HG03097 (cell line): ENCODE measurements around the gene TRANK1.
"Not testable (repeated sequence)": the region's sequence is repeated elsewhere in the genome, so short reads cannot be mapped to it uniquely, and the experiment has no call there.

Experiments
- ATAC-seq: cut with Tn5 transposase; IDR thresholded peaks from one replicate; pipeline ENCODE4 v1.9.1; 2021; ENCODE audit not compliant: unreplicated experiment, low FRiP score

TRANK1 gene

DNA sequence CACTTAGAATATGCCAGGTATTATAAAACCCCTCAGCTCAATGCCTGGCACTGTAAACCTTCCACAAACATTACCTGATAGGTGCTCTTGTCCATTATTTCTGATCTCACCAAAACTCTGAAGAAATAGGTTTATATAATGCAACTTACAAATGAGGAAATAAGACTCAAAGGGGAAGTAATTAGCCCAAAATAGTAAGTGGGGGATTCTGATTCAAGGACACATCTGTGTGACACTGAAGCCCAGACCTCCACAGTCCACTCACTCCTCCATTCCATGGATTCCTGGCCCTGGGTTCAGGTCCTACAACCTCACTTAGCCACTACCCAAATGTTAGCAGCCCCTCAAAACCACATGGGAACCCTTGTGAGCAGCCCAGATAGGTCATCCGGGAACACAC, 49.9 kb downstream of the TRANK1 start:
- ATAC-seq = no peak

DNA sequence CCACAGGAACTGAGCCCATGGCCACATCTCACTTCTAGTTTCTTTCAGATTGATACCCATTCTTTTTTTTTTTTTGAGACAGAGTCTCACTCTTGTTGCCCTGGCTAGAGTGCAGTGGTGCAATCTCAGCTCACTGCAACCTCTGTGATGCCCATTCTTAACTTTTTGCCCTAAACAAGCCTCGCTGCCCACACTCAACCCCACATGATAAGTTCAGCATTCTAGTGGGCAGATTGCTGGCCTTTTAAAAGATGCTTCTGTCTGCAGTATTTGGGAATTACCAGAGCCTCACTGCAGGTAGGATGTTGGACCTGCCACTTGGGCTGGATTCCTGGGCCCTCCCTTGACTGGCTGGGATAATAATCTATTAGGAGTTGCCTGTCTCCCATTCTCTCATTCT, 51.0 kb downstream of the TRANK1 start:
- ATAC-seq = no peak

DNA sequence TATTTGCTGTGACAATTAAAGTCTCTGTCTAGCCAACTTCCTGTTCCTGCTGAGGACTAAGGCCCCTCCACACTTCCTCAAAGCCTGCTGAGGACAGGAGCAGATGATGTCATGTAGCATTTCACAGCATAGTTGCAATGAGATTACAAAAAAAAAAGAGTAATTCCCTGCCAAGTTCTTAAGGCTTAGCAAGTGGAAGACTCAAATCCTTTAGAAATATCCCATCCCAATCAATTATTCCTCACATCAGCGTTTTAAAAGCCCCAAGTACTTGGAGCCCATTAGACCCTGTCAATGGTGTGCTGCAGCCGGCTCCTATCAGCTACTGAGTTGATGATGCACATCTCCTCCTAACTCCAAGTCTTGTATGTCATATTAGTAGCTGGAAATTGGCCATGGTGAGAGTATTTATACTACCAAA, 51.7 kb downstream of the TRANK1 start:
- ATAC-seq = no peak

DNA sequence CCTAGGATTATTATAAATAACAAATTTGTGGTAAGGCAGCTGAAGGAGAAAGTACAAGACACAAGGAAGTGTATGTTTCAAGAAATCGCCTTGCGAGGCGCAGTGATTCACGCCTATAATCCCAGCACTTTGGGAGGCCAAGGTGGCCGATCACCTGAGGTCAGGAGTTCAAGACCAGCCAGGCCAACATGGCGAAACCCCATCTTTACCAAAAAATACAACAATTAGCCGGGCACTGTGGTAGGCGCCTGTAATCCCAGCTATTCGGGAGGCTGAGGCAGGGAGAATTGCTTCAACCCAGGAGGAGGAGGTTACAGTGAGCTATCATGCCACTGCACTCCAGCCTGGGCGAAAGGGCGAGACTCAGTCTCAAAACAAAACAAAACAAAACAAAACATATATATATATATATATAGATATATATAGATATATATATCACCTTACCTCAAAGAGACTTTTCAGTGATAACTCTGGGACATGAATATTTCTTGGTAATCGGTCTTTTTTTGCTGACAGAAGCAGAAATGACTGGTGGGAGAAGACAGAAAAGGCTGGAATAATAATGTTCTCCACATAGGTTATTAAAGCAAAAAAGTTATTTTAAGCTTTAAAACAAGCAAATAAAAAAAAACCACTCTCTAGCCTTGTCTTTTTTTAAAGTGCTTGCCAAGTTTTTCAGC, 52.3 kb downstream of the TRANK1 start:
- ATAC-seq = no peak

DNA sequence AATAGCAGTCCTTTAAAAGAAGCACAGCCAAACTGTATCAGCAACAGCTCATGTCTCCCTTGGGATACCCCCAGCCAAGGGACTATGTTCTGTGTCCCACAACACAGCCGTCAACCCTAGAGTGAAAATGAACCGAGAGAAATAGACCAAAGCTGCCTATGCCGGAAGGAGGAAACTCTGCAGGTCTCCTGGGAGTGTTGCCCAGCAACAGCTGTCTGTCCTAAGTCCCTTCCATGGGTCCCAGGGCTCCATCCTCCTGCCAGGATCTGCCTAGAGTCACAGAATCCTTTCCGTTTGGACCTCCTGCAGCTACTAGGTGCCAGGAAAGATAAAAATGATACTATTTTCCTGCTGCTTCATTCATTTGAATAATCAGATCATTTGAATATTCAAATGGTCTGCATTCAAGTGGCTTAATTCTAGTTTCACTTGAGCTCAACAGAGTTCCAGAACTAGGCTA, 53.1 kb downstream of the TRANK1 start:
- ATAC-seq = peak; percentile 57

DNA sequence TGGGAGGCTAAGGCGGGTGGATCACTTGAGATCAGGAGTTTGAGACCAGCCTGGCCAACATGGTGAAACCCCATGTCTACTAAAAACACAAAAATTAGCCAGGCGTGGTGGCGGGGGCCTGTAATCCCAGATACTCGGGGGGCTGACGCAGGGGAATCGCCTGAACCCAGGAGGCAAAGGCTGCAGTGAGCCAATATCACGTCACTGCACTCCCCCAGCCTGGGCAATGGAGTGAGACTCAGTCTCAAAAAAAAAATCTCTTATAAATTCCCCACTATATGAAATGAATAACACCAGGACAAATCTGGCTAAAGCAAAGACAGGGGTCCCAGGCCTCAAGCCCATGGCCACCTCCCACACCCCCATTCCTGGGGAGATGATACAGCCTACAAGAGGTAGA, 53.8 kb downstream of the TRANK1 start:
- peak; percentile 4 for ATAC-seq

DNA sequence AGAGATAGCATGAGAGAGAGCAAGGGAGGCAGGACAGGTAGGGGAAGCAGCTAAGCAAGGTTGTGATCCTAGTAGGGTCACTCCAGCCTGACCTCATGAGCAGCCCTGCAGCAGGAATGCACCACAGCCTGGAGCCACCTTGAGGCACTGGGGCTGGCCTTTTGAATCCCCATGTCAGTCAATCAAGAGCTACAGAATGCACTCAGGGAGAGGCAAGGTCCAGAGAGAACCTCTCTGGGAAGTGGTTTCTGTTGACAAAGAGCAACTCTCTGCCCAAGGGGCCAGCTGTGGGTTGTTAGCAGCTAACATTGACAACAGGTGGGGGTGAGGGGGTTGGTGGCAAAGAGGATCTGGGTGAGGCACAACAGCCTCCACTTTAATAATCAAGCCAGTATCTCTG, 54.6 kb downstream of the TRANK1 start:
- no peak for ATAC-seq

DNA sequence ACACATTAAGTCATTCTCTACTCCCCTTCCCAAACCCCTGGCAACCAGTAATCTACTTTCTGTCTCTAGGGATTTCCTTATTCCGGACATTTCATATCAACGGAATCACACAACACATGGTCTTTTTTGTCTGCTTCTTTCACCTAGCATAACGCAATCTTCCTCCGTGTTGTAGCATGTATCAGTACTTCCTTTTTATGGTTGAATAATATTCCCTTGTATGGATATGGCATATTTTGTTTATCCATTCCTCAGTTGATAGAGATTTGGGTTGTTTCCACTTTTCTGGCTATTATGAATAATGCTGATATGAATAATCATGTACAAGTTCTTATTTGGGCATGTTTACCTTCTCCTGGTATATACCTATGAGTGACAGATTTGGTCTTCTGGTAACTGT, 63.1 kb downstream of the TRANK1 start:
- no peak for ATAC-seq

DNA sequence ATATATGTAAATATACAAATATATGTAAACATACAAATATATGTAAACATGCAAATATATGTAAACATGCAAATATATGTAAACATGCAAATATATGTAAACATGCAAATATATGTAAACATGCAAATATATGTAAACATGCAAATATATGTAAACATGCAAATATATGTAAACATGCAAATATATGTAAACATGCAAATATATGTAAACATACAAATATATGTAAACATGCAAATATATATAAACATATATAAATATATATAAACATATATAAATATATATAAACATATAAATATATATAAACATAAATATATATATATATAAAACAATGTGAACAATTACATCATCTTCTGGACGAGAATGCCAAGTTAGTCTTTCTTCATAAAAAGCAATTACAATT, 65.0 kb downstream of the TRANK1 start:
- ATAC-seq = not testable (repeated sequence)

DNA sequence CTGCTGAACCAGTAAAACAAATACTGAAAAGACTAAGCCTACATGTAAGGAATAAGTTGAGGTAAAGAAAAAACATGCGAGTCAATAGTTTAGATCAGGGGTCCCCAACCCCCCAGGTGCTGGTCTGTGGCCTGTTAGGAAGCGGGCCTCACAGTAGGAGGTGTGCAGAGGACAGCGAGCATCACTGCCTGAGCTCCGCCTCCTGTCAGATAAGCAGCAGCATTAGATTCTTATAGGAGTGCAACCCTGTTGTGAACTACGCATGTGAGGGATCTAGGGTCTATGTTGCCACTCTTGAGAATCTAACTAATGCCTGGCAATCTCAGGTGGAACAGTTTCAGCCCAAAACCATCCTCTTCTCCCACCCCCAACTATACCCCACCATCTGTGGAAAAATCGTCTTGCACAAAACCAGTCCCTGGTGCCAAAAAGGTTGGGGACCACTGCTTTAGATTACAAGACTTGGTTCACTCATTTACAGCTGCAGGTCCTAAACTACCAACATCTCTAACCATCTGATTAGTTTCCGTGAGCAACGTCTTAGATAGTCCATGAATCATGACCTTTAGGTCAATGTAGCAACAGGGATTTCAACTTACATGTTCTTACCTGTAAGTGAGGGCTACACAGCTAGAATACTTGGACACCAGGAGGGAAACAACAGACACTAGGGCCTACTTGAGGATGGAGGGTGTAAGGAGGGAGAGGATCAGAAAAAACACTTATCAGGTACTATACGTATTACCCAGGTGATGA, 66.7 kb downstream of the TRANK1 start:
- no peak for ATAC-seq

DNA sequence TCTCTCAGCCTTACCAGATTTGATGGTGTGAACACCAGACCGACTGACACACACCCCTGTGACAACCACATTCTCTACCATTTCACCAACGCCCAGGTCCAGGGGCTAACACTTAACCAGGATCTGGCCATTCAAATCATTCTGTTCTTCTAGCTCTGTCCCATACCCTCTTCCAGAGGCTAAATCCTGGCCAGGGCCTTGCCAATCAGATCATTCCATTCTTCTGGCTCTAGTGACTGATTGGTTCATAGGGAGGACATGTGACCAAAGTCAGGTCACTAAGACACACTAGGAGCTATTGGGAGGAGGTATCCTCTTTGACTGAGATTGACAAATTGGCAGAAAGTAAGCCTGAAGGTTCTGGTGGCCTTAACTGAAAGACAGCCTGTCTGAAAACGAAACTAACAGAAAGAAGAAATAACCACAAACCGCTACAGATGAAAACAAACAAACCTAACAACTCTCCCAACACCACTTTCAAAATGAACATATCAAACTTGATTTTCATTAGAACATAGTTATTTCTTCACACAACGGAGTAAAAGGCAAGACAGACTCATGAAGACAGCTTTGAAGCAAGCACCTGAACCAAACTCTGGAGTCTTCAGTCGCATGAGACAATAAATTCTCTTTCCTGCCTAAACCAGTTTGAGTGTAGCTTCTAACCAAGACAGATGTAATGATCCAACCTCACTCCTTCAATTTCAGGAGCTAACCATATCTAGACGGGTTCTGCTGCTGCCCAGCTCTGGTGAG, 68.5 kb downstream of the TRANK1 start:
- peak; percentile 98 for ATAC-seq

DNA sequence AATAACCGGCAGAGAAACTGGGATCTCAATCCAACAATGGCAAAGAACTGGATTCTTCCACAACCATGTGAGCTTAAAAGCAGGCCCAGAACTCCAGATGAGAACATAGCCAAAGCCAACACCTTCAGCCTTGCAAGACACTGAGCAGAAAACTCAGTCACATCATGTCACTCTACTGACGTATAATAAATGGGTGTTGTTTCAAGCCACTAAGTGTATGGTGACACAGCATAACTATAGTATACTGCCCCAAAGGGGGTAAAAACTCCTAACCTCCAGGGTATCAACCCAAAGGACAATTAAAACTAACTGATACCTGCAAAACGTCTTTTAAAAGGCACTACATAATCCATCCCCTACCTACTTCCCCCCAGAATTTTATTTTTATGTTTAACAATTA, 69.5 kb downstream of the TRANK1 start:
- ATAC-seq = no peak

DNA sequence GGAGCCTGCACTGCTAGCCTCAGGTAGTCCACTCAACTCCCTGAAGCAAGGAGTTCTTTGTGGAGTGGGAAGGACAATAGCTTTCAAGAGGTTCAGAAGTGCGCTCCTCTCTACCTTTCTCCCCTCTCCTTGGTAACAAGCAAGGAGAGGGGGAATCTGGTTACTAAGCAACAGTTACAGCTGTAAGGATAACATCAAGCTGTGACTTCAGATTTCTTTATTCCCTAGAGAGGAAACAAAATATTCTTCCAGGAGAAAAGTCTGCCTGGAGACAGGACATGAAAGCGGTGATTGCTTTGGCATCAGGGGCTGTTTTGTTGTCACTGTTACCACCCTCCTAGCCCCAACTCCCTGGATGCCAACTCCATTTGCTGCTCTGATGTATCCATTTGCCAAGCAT, 70.4 kb downstream of the TRANK1 start:
- ATAC-seq = no peak

DNA sequence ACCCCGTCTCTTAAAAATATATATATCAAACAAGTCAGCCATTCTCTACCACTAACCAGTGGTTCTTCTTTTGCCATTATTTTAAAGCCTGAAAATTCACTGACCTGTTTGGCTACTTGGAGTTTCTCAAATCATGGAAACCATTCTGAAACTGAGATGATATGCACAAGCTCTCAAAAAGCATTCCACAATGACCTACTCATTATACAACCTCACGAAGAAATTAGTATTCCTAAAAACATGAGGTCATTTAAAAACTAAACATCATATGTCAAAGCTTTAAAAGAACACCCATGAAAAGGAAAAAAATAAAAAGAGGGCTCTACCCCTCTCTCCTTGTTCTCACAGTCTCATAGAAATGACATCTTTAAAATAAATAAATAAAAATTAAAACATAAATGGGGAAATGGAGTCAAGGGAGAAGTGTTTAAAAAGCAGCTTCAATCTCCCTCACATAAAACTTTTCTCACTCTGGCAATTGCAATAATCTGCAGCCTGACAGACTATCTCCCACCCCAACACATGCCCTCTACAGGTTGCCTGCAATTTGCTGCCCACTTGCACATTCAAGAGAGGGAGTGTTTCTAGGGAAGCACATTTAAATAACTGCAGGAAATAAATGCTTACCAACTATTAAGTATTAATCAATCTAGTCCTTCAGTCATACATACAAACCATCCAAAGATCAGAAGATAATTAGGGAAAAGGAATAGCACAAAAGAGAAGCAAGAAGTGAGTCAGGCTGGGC, 73.3 kb downstream of the TRANK1 start:
- no peak for ATAC-seq

DNA sequence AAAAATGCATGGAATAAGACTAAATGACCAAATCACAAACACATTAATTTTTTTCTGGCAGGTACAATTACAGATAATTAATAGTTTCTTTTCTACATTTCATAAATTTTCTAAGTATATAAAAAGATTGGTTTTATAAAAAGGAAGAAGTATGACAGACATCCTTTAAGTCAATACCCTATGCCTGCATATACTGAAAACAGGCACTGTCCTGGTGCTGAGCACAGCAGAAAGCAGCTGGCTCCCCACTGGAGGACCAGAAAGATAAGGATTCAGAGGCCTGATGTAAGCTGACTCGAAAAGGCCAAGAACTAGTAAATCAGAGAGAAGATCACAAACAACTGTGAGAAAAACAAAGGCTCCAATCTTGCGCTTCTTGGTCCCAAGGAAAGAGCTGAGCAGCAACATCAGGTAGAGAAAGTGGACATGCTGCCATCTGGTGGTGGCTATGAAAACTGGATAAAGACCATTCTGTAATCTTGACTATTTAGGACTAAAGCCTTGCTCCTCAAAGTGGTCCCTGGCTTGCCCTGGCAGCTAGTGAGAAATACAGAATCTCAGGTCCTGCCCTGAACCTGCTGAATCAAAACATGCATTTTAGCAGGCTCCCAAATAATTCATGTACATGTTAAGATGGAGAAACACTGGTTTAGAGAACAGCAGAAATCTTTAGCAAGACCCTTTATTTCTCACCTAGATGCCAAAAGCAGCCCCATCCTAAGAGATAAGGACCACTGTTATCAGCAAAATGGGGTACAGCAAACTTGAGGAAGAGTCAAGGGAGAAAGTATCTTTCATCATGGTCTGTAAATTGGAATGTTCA, 76.0 kb downstream of the TRANK1 start:
- ATAC-seq = no peak

DNA sequence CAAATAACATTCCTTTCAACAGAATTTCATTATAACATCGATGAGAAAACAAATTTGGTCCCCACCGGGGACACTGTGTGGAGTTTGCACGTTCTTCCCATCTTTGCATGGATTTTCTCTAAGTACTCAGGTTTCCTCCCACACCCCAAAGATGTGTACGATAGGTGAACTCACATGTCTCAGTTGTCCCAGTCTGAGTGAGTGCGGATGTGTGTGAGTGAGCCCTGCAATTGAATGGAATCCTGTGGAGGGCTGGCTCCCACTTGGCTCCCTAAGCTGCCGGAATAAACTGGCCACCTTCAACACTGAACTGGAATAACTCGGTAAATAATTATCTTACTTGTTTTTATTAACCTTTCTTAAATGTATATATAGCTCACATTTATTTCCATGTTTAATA, 77.0 kb downstream of the TRANK1 start:
- ATAC-seq = no peak

DNA sequence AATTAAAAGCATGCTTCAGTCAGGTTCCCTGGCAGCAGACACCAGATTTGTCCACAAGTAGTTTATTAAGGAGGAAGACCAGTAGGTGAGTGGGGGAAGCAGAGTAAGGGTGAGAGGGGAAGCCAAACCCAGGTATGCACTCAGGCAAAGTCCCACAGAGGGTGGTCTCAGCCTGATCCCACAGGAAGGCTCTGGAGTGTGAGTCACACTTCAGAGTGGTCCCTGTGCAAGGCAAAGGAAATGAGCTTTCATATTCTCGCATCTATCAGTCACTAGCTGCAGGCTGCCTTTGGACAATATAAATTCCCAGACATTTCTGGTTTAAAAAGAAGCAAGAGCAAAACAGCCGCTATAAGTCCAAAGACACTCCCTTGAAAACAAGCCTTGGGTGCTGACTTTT, 78.5 kb downstream of the TRANK1 start:
- no peak for ATAC-seq

DNA sequence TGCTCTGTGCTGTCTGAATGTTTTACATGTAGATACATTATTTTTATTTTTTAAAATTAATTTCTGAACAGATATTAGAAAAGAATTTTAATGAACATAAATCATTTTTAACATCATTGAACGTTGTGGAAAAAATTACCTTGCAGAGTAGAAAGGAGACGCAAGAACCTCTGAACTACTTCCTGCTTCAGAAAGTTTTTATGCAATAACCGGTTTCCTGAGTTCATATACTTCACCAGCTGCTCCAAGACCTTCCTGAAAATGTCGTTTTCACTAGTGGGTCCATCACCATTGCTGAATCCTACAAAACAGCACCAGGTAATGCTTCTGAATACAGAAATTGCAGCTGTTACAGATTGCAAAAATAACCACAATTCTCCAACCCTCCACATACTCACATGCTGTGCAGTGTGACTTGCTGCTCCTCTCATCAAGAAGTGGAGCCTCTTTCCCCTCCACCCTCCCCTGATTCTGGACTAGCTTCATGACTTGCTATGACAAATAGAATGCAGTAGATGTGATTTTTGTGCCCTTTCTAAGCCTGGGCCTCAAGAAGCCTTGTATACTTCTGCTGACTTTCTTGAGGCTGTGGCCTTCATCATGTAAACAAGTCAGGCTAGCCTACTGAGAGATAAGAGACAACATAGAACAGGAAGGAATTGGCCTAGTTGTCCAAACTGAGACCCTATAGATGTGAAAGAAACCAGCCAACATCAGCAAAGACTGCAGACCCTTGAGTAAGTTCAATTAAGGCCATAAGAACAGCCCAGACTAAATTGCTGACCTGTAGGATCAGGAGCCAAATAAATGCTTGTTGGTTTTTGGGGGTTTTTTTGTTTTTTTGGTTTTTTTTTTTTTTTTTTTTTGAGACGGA, 80.4 kb downstream of the TRANK1 start:
- ATAC-seq = no peak
